HG03108 (cell line): ENCODE results near the gene KLRC1.
"Not testable (repeated sequence)": the region's sequence is repeated elsewhere in the genome, so short reads cannot be mapped to it uniquely, and the experiment has no call there.

Source experiments
- ATAC-seq: cut with Tn5 transposase; IDR thresholded peaks from one replicate; pipeline ENCODE4 v1.9.1; 2021; ENCODE audit warnings: moderate library complexity; ENCODE audit not compliant: unreplicated experiment

KLRC1 gene

GRCh38 chr12:10424260-10424899 lies 28.8 kb downstream of the KLRC1 start:
- not testable (repeated sequence) for ATAC-seq

DNA sequence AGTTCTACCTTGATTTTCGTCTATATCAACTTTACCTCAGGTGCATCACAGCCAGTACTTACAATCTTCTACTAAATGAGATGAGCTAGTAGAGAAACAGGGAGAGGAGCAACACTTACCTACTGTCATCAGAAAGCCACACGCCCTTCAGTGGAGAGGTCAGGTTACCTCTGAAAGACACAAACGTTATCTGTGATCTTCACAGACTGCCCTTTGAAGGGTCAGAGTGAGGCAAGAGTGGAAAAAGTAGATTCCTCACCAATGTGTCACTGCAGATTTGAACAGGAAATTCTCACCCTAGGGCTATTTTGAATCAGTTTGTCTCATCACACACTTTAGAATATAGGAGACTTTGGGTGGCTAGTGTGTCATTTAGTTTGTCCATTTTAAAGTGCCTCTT lies 31.0 kb downstream of the KLRC1 start:
- not testable (repeated sequence) for ATAC-seq

GRCh38 chr12:10420334-10420733 lies 32.8 kb downstream of the KLRC1 start, which contains the start of gene KLRC3:
Gene KLRC3 (minus strand): TSS chr12:10420595. CDS start chr12:10420550, 45 bp downstream.
- not testable (repeated sequence) for ATAC-seq

GRCh38 chr12:10409392-10409791 lies 43.8 kb downstream of the KLRC1 start, which contains the start of gene KLRC4:
Gene KLRC4 (minus strand): TSS chr12:10409757. CDS start chr12:10409575, 182 bp downstream.
- ATAC-seq: no peak

DNA sequence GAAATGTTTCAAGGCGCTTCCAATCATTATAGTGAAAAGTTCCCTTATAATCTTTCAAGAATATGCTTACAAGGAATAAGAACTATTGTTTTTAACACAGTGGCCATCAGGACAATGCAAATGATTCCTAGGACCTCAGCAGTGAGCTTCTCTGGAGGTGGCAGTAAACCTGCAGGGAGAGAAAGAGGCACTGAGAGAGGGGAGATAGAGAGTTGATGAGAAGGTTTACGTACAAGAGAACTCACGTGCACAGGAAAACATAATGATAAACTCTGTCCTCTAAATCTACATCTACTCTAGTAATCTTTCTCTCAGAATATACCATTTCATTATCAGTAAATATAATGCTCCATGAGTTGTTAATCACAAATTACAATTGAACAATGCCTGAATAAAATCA lies 44.3 kb downstream of the KLRC1 start:
- ATAC-seq: no peak

DNA sequence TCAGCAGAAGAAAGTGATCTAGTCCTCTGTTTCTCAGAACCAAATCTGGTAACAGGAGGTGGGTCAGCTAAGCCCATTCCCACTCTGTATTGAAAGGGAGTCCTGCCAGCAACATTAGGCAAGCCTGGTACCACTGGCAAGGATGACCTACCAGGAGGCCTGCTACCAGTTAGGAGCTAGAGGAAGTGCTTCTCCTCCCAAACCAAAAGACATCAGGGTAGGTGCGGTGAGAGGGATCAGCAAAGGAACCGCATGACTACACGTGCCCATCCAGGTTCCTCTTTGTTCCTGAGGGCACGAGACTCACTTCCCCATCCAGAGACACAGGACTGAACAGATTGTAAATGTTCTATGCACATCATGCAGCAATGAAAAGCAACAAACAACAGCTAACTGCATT lies 46.5 kb downstream of the KLRC1 start:
- no peak for ATAC-seq

GRCh38 chr12:10405294-10405693 lies 47.9 kb downstream of the KLRC1 start:
- ATAC-seq: no peak

GRCh38 chr12:10404798-10405197 lies 48.4 kb downstream of the KLRC1 start:
- no peak for ATAC-seq

DNA sequence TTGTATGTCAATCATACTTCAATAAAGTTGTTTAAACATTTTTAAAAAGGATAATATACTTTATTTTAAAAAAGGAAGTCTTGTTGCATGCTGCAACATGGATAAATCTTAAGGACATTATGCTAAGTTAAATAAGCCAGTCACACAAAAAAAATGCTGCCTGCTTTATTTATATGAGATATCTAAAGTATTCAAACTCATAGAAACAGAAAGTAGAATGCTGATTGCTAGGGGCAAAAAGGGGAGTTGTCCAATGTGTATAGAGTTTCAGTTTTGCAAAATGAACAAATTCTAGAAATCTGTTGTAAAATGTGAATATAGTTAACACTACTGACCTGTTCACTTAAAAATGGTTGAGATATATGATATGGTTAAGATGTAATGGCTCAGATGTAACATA lies 52.3 kb downstream of the KLRC1 start:
- no peak for ATAC-seq

DNA sequence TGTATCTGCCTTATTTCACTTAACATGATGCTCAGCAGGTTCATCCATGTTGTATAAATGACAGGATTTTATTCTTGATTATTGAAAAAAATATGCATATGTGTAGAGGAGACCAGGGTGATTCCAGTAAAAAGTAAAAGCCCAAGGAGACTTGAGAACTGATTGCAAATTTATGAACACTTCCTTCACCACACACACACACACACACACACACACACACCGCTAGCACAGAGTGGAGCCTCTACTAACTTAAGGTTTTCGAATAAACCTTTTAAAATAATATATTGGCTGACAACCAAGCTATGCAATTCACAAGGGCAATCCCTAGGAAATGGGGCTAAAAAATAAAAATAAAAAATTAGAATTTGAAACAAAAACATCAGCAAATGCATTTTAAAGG lies 55.0 kb downstream of the KLRC1 start:
- ATAC-seq: no peak

DNA sequence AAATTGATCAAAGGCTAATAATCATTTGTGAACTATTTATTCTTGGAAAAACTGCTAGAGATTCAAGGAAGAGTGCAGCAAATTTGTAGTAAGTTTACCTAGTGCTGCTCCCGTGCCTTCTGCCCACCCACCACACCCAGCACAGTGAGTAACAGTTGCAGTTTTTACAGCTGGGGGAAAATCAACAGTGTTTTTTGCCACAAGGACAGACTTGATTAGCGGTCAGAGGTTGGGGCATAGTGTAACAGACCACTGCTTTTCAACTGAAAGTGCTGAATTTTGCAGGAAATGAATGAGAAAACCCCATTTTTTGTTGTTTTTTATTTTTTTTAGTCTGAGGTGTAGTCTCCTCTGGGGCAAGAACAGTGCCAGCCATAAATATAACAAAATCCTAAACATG lies 55.9 kb downstream of the KLRC1 start:
- no peak for ATAC-seq

GRCh38 chr12:10396176-10396575 lies 57.0 kb downstream of the KLRC1 start:
- not testable (repeated sequence) for ATAC-seq
